ENCODE data around the gene DDN.
A peak's percentile ranks its signal among the peaks of the same experiment; 100 is the strongest.

The DDN gene

GRCh38 chr12:48999371-49000131, at the start of gene DDN:
Gene DDN, minus strand, starts transcription at chr12:48999375. Its CDS starts 88 bp downstream, at chr12:48999287.
- DNase-seq = peak in 36 of 56 donors; percentile 16 to 86 (median 46)

GRCh38 chr12:49048953-49049352, 49.8 kb upstream of the DDN start:
- no peak for DNase-seq

GRCh38 chr12:49046129-49046895, 47.1 kb upstream of the DDN start:
- no peak for DNase-seq

GRCh38 chr12:49044660-49045059, 45.5 kb upstream of the DDN start:
- no peak for DNase-seq

GRCh38 chr12:49043856-49044258, 44.7 kb upstream of the DDN start:
- peak in 23 of 56 donors; percentile 4 to 66 (median 29) for DNase-seq

GRCh38 chr12:49043241-49043640, 44.1 kb upstream of the DDN start:
- DNase-seq = no peak

- no peak for DNase-seq
Measured at GRCh38 chr12:49041881-49042484, 42.8 kb upstream of the DDN start.

- no peak for DNase-seq
Measured at GRCh38 chr12:49041036-49041880, 42.1 kb upstream of the DDN start.

- DNase-seq = no peak
Measured at GRCh38 chr12:49040364-49040855, 41.2 kb upstream of the DDN start.

GRCh38 chr12:49039421-49040363, 40.5 kb upstream of the DDN start:
- DNase-seq = no peak

- no peak for DNase-seq
Measured at GRCh38 chr12:49038291-49038955, 39.2 kb upstream of the DDN start.

GRCh38 chr12:49037947-49038237, 38.7 kb upstream of the DDN start:
- no peak for DNase-seq

- DNase-seq = no peak
Measured at GRCh38 chr12:49037111-49037946, 38.2 kb upstream of the DDN start.

GRCh38 chr12:49036029-49036428, 36.9 kb upstream of the DDN start:
- no peak for DNase-seq

- DNase-seq = no peak
Measured at GRCh38 chr12:49034286-49034622, 35.1 kb upstream of the DDN start.

- peak in 7 of 56 donors; percentile 20 to 44 (median 26) for DNase-seq
Measured at GRCh38 chr12:49033611-49034285, 34.6 kb upstream of the DDN start.

- no peak for DNase-seq
Measured at GRCh38 chr12:49032679-49033447, 33.7 kb upstream of the DDN start.
